Muscle layer of colon (tissue), 2 donors: ENCODE measurements around the gene PARP3.
A peak's percentile ranks its signal among the peaks of the same experiment; 100 is the strongest.

ENCODE experiments used
- H3K27ac ChIP-seq: one replicate; pipeline ENCODE4 v1.7.0; 2013; ENCODE audit warnings: low read depth, mild to moderate bottlenecking, low read length, moderate library complexity
- H3K27me3 ChIP-seq, 2 donors: one replicate each; pipeline ENCODE4 v1.7.0; 2013; ENCODE audit warnings: low read length in 2 of 2, mild to moderate bottlenecking in 2 of 2; ENCODE audit not compliant: insufficient read depth in 2 of 2, control insufficient read depth in 1 of 2
- H3K36me3 ChIP-seq: one replicate; pipeline ENCODE4 v1.7.0; 2013; ENCODE audit warnings: mild to moderate bottlenecking, low read length; ENCODE audit not compliant: insufficient read depth
- H3K4me1 ChIP-seq: one replicate; pipeline ENCODE4 v1.7.0; 2013; ENCODE audit warnings: mild to moderate bottlenecking, low read length; ENCODE audit not compliant: insufficient read depth
- H3K4me3 ChIP-seq, 2 donors: one replicate each; pipeline ENCODE4 v1.7.0; 2013; ENCODE audit warnings: low read length in 2 of 2, low read depth in 1 of 2, mild to moderate bottlenecking in 1 of 2, moderate library complexity in 1 of 2
- H3K9ac ChIP-seq: one replicate; pipeline ENCODE4 v1.7.0; 2013; ENCODE audit warnings: low read length
- H3K9me3 ChIP-seq: one replicate; pipeline ENCODE4 v1.7.0; 2013; ENCODE audit warnings: mild to moderate bottlenecking, low read length
- donor health status: abdominal sarcoma.
- donor health status: Adenocarcinoma of cecum.

The PARP3 gene

DNA sequence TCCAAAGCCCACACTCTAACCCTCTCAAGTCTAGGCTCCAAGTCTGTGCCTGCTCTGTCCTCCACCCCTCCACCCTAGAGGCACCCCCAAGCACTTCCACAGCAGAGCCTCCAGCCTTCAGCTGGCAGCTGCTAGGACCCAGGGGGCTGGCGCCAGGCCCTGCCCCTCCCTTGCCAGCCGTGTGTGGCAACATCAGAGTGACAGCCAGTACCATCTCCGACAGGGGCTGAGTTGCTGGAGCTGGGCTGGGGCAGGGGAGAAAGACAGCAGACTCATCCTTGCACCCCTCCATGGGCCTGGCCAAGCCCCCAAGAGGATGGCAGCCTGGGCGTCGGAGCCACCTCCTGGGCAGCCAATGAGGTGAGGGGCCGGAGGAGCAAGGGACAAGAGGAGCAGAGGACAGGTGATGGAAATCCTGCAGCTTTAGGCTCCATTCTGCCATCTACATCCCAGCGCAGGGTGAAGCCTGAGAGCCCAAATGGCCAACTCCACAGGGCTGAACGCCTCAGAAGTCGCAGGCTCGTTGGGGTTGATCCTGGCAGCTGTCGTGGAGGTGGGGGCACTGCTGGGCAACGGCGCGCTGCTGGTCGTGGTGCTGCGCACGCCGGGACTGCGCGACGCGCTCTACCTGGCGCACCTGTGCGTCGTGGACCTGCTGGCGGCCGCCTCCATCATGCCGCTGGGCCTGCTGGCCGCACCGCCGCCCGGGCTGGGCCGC, 13.2 kb downstream of the PARP3 start, which contains the start of gene GPR62:
GPR62 (plus strand) TSS at position 207 of the 718 bp plus-strand sequence; CDS start at position 479, 272 bp downstream.
- peak within 1 kb of the TSS; percentile 63 for H3K27ac ChIP-seq
- no peaks in the 10 kb centered on the region for H3K9me3 ChIP-seq
- no peak within 1 kb of the TSS for H3K9ac ChIP-seq
- peak within 1 kb of the TSS; percentile 28 to 45 for H3K4me3 ChIP-seq
- H3K27me3 ChIP-seq: no peaks in the 10 kb centered on the region
- H3K36me3 ChIP-seq: peaks cover 2% of the 10 kb centered on the region
- H3K4me1 ChIP-seq: peaks cover 14% of the 10 kb centered on the region

- peaks cover 14% of the 10 kb centered on the region for H3K4me1 ChIP-seq
- H3K27ac ChIP-seq: peak overlapping the region; percentile 63
- no peaks in the 10 kb centered on the region for H3K9me3 ChIP-seq
- H3K4me3 ChIP-seq: peak overlapping the region; percentile 28 to 45
- no peaks in the 10 kb centered on the region for H3K27me3 ChIP-seq
- H3K9ac ChIP-seq: no peak overlapping the region
- H3K36me3 ChIP-seq: peaks cover 8% of the 10 kb centered on the region
These were observed 14.0 kb downstream of the PARP3 start for GRCh38 chr3:51955893-51956770.

GRCh38 chr3:51957520-51958205, 15.5 kb downstream of the PARP3 start:
- Histone ChIP-seq H3K4me3 (no peak overlapping the region), H3K27ac (no peak overlapping the region), H3K9ac (no peak overlapping the region), H3K4me1 (peaks cover 14% of the 10 kb centered on the region), H3K9me3 (no peaks in the 10 kb centered on the region), H3K27me3 (no peaks in the 10 kb centered on the region), H3K36me3 (peaks cover 8% of the 10 kb centered on the region)

- Histone ChIP-seq H3K27ac (no peak overlapping the region), H3K4me3 (no peak overlapping the region), H3K27me3 (no peaks in the 10 kb centered on the region), H3K9me3 (no peaks in the 10 kb centered on the region), H3K36me3 (peaks cover 8% of the 10 kb centered on the region), H3K9ac (no peak overlapping the region), H3K4me1 (peaks cover 14% of the 10 kb centered on the region)
These were observed 16.7 kb downstream of the PARP3 start for GRCh38 chr3:51958603-51959521.

GRCh38 chr3:51959651-51960050, 17.5 kb downstream of the PARP3 start:
- Histone ChIP-seq H3K9me3 (no peaks in the 10 kb centered on the region), H3K36me3 (peaks cover 8% of the 10 kb centered on the region), H3K4me1 (peaks cover 19% of the 10 kb centered on the region), H3K9ac (no peak overlapping the region), H3K4me3 (no peak overlapping the region), H3K27me3 (no peaks in the 10 kb centered on the region), H3K27ac (no peak overlapping the region)

- H3K4me1 ChIP-seq: peaks cover 22% of the 10 kb centered on the region
- H3K36me3 ChIP-seq: peaks cover 8% of the 10 kb centered on the region
These were observed 18.2 kb downstream of the PARP3 start for GRCh38 chr3:51960386-51960785.

GRCh38 chr3:51961011-51961410, 18.8 kb downstream of the PARP3 start:
- Histone ChIP-seq H3K4me1 (peaks cover 26% of the 10 kb centered on the region), H3K9me3 (no peaks in the 10 kb centered on the region), H3K9ac (no peak overlapping the region), H3K36me3 (peaks cover 8% of the 10 kb centered on the region), H3K4me3 (no peak overlapping the region), H3K27ac (no peak overlapping the region), H3K27me3 (no peaks in the 10 kb centered on the region)

More at GRCh38 chr3:51960386-51960785, 18.2 kb downstream of the PARP3 start:
- Histone ChIP-seq H3K4me3 (no peak overlapping the region), H3K9ac (no peak overlapping the region), H3K9me3 (no peaks in the 10 kb centered on the region), H3K27me3 (no peaks in the 10 kb centered on the region), H3K27ac (no peak overlapping the region)

- Histone ChIP-seq H3K9ac (no peak overlapping the region), H3K4me1 (peaks cover 26% of the 10 kb centered on the region)
These were observed 19.7 kb downstream of the PARP3 start for GRCh38 chr3:51961602-51962569.

GRCh38 chr3:51962854-51963530, 20.8 kb downstream of the PARP3 start:
- Histone ChIP-seq H3K9ac (no peak overlapping the region), H3K27me3 (no peaks in the 10 kb centered on the region), H3K27ac (peak overlapping the region; percentile 48), H3K9me3 (no peaks in the 10 kb centered on the region), H3K36me3 (peaks cover 8% of the 10 kb centered on the region), H3K4me1 (peaks cover 27% of the 10 kb centered on the region), H3K4me3 (no peak overlapping the region)

More at GRCh38 chr3:51961602-51962569, 19.7 kb downstream of the PARP3 start:
- H3K4me3 ChIP-seq: no peak overlapping the region
- H3K36me3 ChIP-seq: peaks cover 8% of the 10 kb centered on the region
- H3K27ac ChIP-seq: no peak overlapping the region
- H3K27me3 ChIP-seq: no peaks in the 10 kb centered on the region
- no peaks in the 10 kb centered on the region for H3K9me3 ChIP-seq
